Measurements from ENCODE around the gene TAS2R40. TPM values are rescaled to one million over a fixed set of nuclear protein-coding genes. Genes with fewer than 3 reads are reported as not detected.

The TAS2R40 gene
- total and polyA plus RNA-seq, 2 donors (not counting 3 experiments of a cell fraction or from before 2014, with no cell fraction given) = not detected

- Histone ChIP-seq H3K79me2 (ENCODE audit: control insufficient read depth, insufficient read depth, low read length) (no peaks in the 10 kb centered on the region), H3K4me2 (ENCODE audit: insufficient read depth, low read length) (no peak overlapping the region), H3K9me3 (replicated peaks; ENCODE audit: control insufficient read depth, insufficient read depth, low read length) (no peaks in the 10 kb centered on the region), H3K9me1 (replicated peaks; ENCODE audit: control insufficient read depth, extremely low read depth, insufficient read depth, low read length) (no peaks in the 10 kb centered on the region), H3K27ac (ENCODE audit: insufficient read depth, low read depth, low read length) (no peak overlapping the region), H3K27me3 (ENCODE audit: control insufficient read depth in 2 of 2, insufficient read depth in 2 of 2, low read length in 2 of 2) (peaks cover 2 to 5% of the 10 kb centered on the region in 2 experiments), H4K20me1 (replicated peaks; ENCODE audit: control insufficient read depth, extremely low read depth, insufficient read depth, low read length) (no peaks in the 10 kb centered on the region), H3K4me1 (ENCODE audit: control insufficient read depth, extremely low read depth, insufficient read depth, low read length) (peaks cover 8% of the 10 kb centered on the region), H2AFZ (ENCODE audit: low read depth, low read length) (no peak overlapping the region), H3K4me3 (replicated peaks in 1 of 3; ENCODE audit: insufficient read depth in 1 of 3, low read depth in 1 of 3, low read length in 3 of 3) (no peak overlapping the region), H3K9ac (replicated peaks; ENCODE audit: extremely low read depth, insufficient read depth, low read length) (no peak overlapping the region), H3K36me3 (ENCODE audit: control insufficient read depth in 2 of 2, extremely low read depth in 1 of 2, insufficient read depth in 2 of 2, low read length in 2 of 2) (no peaks in the 10 kb centered on the region)
- no peak for FAIRE-seq
- no TSS peak for BruUV-seq (replicated peaks)
- CTCF ChIA-PET = interaction anchor here (1.2 to 2.2 kb wide), 2 partner anchors 56 to 137 kb away, joined by 4 read pairs; no protein-coding TSS in a partner anchor
- dilution Hi-C loops (cut with MboI; ENCODE audit: extremely low pct_ligation_motif_present, low sequenced_read_pairs) (no loop called here), intact Hi-C loops (cut with micrococcal nuclease) (loop anchor here (5.0 kb wide), 3 partner anchors 44 to 264 kb away; partner anchors contain the start of gene CASP2)
- POLR2A ChIA-PET = no interaction called here
- TF ChIP-seq EZH2 (IDR thresholded peaks at IDR 0.05; ENCODE audit: borderline replicate concordance, low read depth, low read length, severe bottlenecking) (no peak), POLR2AphosphoS5 (IDR thresholded peaks at IDR 0.05; ENCODE audit: insufficient read depth, low read depth, low read length) (no peak), JUN (IDR thresholded peaks at IDR 0.05; ENCODE audit: borderline replicate concordance, insufficient read depth, insufficient read length, low read depth) (no peak), GATA2 (IDR thresholded peaks at IDR 0.05; ENCODE audit: insufficient read depth, insufficient read length, low read depth, low read length) (no peak), POLR2A (IDR thresholded peaks at IDR 0.05; ENCODE audit: low read depth, low read length) (no peak), MYC (IDR thresholded peaks at IDR 0.05; ENCODE audit: low read depth, low read length) (no peak), MAX (IDR thresholded peaks at IDR 0.05; ENCODE audit: insufficient read depth, insufficient read length) (no peak), FOS (IDR thresholded peaks at IDR 0.05; ENCODE audit: borderline replicate concordance, insufficient read depth, low read length) (no peak), CTCF (IDR thresholded peaks at IDR 0.05; ENCODE audit: extremely low read depth in 1 of 2, insufficient read depth in 1 of 2, low read depth in 1 of 2, low read length in 2 of 2) (no peak)
- DNase-seq (ENCODE audit: low read depth, low spot score) = no peak
Observed at GRCh38 chr7:143243111-143243510, 21.3 kb downstream of the TAS2R40 start.

All from endothelial cell of umbilical vein (primary cell).